Endothelial cell of umbilical vein (primary cell): ENCODE data around the gene WNT6. TPM values are rescaled to one million over a fixed set of nuclear protein-coding genes. Genes with fewer than 3 reads are reported as not detected.

Source experiments
- BruUV-seq: library from RNA; stranded (reverse); fragments of 400-500 nt; replicated peaks from 2 replicates; lab custom pipeline; 2021; lab: Mats Ljungman, UMichigan
- CTCF ChIA-PET: fragments of 300-600, 350-600 bp; sonication (Branson Sonifier 250); formaldehyde crosslinking; loops from one replicate; lab custom pipeline; 2021; ENCODE audit warnings: antibody characterized with exemption, inconsistent platforms; lab: Charles Lee
- POLR2A ChIA-PET: fragments of 300-600, 350-600 bp; sonication (Branson Sonifier 250); formaldehyde crosslinking; loops from one replicate; lab custom pipeline; 2021; ENCODE audit warnings: antibody characterized with exemption, inconsistent platforms; lab: Charles Lee
- DNase-seq: peaks from one replicate; pipeline ENCODE4 v3.0.0-alpha.2; 2011; ENCODE audit warnings: low read depth, low spot score
- FAIRE-seq: peaks from 2 replicates; lab custom pipeline; 2011; peaks lifted over from hg19 to GRCh38; lab: Jason Lieb, UNC
- H2AFZ ChIP-seq: 2 replicates; pipeline ENCODE4 v1.6.0; 2012; ENCODE audit warnings: low read depth, low read length, control low read depth, inconsistent platforms
- H3K27ac ChIP-seq: 2 replicates; pipeline ENCODE4 v1.5.1; 2011; ENCODE audit warnings: low read depth, mild to moderate bottlenecking, control low read depth, low read length, moderate library complexity; ENCODE audit not compliant: insufficient read depth
- H3K27me3 ChIP-seq, 2 experiments: 2 replicates each; pipeline versions ENCODE4 v1.6.0 to v1.6.1; 2011; ENCODE audit warnings: low read length in 2 of 2, mixed read lengths in 1 of 2; ENCODE audit not compliant: control insufficient read depth in 2 of 2, insufficient read depth in 2 of 2
- H3K36me3 ChIP-seq, 2 experiments: 2 replicates in 1 of 2; 3 replicates in 1 of 2; pipeline ENCODE4 v1.5.1; 2011; ENCODE audit warnings: low read length in 2 of 2, mild to moderate bottlenecking in 1 of 2, moderate library complexity in 1 of 2; ENCODE audit not compliant: control insufficient read depth in 2 of 2, insufficient read depth in 2 of 2; ENCODE audit errors: extremely low read depth in 1 of 2
- H3K4me1 ChIP-seq: 3 replicates; pipeline ENCODE4 v1.5.1; 2011; ENCODE audit warnings: mild to moderate bottlenecking, low read length; ENCODE audit not compliant: control insufficient read depth, insufficient read depth; ENCODE audit errors: extremely low read depth
- H3K4me2 ChIP-seq: 2 replicates; pipeline ENCODE4 v1.6.1; 2011; ENCODE audit warnings: low read length, control low read depth, mixed read lengths; ENCODE audit not compliant: insufficient read depth
- H3K4me3 ChIP-seq, 3 experiments: fragments of 200-600 bp in 1 of 3; sonication (generic), shearing (Covaris generic) in 1 of 3; replicated peaks in 1 of 3; 2 replicates each; pipeline ENCODE4 v1.5.1; 2011 to 2016; ENCODE audit warnings: control low read depth in 3 of 3, low read length in 3 of 3, mild to moderate bottlenecking in 2 of 3, inconsistent platforms in 1 of 3, low read depth in 1 of 3, moderate library complexity in 1 of 3; ENCODE audit not compliant: insufficient read depth in 1 of 3
- H3K79me2 ChIP-seq: 2 replicates; pipeline ENCODE4 v1.6.0; 2012; ENCODE audit warnings: low read length, inconsistent platforms; ENCODE audit not compliant: control insufficient read depth, insufficient read depth
- H3K9ac ChIP-seq: replicated peaks from 2 replicates; pipeline ENCODE3; 2011; ENCODE audit warnings: low read length, control low read depth; ENCODE audit not compliant: insufficient read depth; ENCODE audit errors: extremely low read depth
- H3K9me1 ChIP-seq: replicated peaks from 3 replicates; pipeline ENCODE4 v1.6.0; 2011; ENCODE audit warnings: mild to moderate bottlenecking, low read length; ENCODE audit not compliant: control insufficient read depth, insufficient read depth; ENCODE audit errors: extremely low read depth
- H3K9me3 ChIP-seq: replicated peaks from 2 replicates; pipeline ENCODE4 v1.5.1; 2012; ENCODE audit warnings: low read length, inconsistent platforms; ENCODE audit not compliant: control insufficient read depth, insufficient read depth
- H4K20me1 ChIP-seq: replicated peaks from 2 replicates; pipeline ENCODE3; 2011; ENCODE audit warnings: mild to moderate bottlenecking, low read length; ENCODE audit not compliant: control insufficient read depth, insufficient read depth; ENCODE audit errors: extremely low read depth
- EZH2 ChIP-seq: IDR thresholded peaks from 2 replicates; pipeline ENCODE4 v1.6.1; 2012; ENCODE audit warnings: borderline replicate concordance, low read depth, mild to moderate bottlenecking, moderate library complexity, low read length, inconsistent platforms; ENCODE audit not compliant: severe bottlenecking
- FOS ChIP-seq: IDR thresholded peaks from 2 replicates; pipeline ENCODE4 v1.6.1; 2011; ENCODE audit warnings: mild to moderate bottlenecking, low read length, moderate library complexity, borderline replicate concordance; ENCODE audit not compliant: insufficient read depth
- GATA2 ChIP-seq: IDR thresholded peaks from 2 replicates; pipeline ENCODE4 v1.7.0; 2011; ENCODE audit warnings: low read depth, mild to moderate bottlenecking, moderate library complexity, mixed read lengths, low read length; ENCODE audit not compliant: insufficient read length, insufficient read depth
- JUN ChIP-seq: IDR thresholded peaks from 2 replicates; pipeline ENCODE4 v1.6.1; 2011; ENCODE audit warnings: borderline replicate concordance, low read depth; ENCODE audit not compliant: insufficient read length, insufficient read depth
- MYC ChIP-seq: IDR thresholded peaks from one replicate; pipeline ENCODE4 v1.6.1; 2011; ENCODE audit warnings: mild to moderate bottlenecking, low read depth, low read length
- POLR2A ChIP-seq: IDR thresholded peaks from 2 replicates; pipeline ENCODE4 v1.6.1; 2012; ENCODE audit warnings: low read depth, mild to moderate bottlenecking, control low read depth, low read length
- POLR2AphosphoS5 ChIP-seq: IDR thresholded peaks from 2 replicates; pipeline ENCODE4 v1.6.1; 2012; ENCODE audit warnings: low read depth, mild to moderate bottlenecking, control low read depth, low read length, moderate library complexity; ENCODE audit not compliant: insufficient read depth
- dilution Hi-C: fragments of 300-500 bp; cut with MboI; formaldehyde crosslinking; loops from one replicate; pipeline ENCODE4 v1.15.0; 2019; ENCODE audit warnings: low sequenced_read_pairs; ENCODE audit not compliant: extremely low pct_ligation_motif_present
- intact Hi-C: fragments of 100-400 bp; cut with micrococcal nuclease; formaldehyde crosslinking; loops from one replicate; pipeline ENCODE4 v1.10.0; 2022
- polyA plus RNA-seq, 4 experiments: library from polyadenylated mRNA; depleted of rRNA in 3 of 4; stranded (reverse) in 3 of 4; unstranded in 1 of 4; fragments of >200 nt; gene quantifications; 2 replicates each; pipeline versions ENCODE4 v1.2.1 to v1.2.3, GENCODE V29; 2011 to 2012; ENCODE audit warnings: missing spikeins in 1 of 4
- total RNA-seq: library from RNA; stranded (reverse); gene quantifications from 2 replicates; pipeline ENCODE4 v1.2.3, GENCODE V29; 2021
- TF ChIP-seq, protein P1 (sequence below): IDR thresholded peaks from 2 replicates; pipeline ENCODE4 v1.6.1; 2011; ENCODE audit not compliant: insufficient read depth, insufficient read length
- TF ChIP-seq, protein P2 (sequence below), 2 donors: IDR thresholded peaks; 1 replicate in 1 of 2; 2 replicates in 1 of 2; pipeline ENCODE4 v1.5.1; 2011; ENCODE audit warnings: low read length in 2 of 2, mild to moderate bottlenecking in 2 of 2, moderate library complexity in 2 of 2, control low read depth in 1 of 2, inconsistent platforms in 1 of 2, low read depth in 1 of 2; ENCODE audit not compliant: insufficient read depth in 1 of 2; ENCODE audit errors: extremely low read depth in 1 of 2

WNT6 gene
- total and polyA plus RNA-seq, 2 donors (not counting 3 experiments of a cell fraction or from before 2014, with no cell fraction given): not detected

DNA sequence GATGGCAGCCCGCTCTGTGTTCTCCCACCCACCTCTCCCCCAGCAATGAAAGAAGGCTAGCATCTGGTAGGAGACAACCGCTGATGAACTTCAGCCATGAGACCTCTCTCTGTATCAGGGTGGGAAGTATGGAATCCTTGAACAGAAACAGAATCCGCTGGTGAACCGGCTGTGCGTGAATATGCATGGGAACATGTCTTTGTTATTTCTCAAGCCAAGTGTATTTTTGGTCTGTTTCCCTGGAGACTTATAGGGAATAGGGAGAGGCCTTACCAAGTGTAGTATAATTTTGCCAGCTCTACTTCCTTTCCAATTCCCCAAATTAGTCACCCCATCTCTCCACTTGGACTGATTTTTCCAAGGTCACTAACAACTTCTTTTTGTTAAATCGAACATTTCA is 51.1 kb downstream of the WNT6 start:
- Histone ChIP-seq H3K27me3 (peaks cover 15 to 17% of the 10 kb centered on the region in 2 experiments), H3K4me3 (no peak overlapping the region), H3K36me3 (no peaks in the 10 kb centered on the region), H3K27ac (no peak overlapping the region), H3K9ac (no peak overlapping the region), H3K9me1 (no peaks in the 10 kb centered on the region), H3K79me2 (no peaks in the 10 kb centered on the region), H3K4me2 (no peak overlapping the region), H4K20me1 (no peaks in the 10 kb centered on the region), H3K9me3 (no peaks in the 10 kb centered on the region), H3K4me1 (peaks cover 4% of the 10 kb centered on the region), H2AFZ (no peak overlapping the region)
- intact Hi-C loops (no loop called here), dilution Hi-C loops (no loop called here)
- ChIA-PET POLR2A (no interaction called here), CTCF (interaction anchor here (1.2 to 2.8 kb wide), 3 partner anchors 8 to 34 kb away, joined by 3 to 14 read pairs (median 10); no protein-coding TSS in a partner anchor)
- no peak for TF ChIP-seq GATA2
- TF ChIP-seq, protein P1, sequence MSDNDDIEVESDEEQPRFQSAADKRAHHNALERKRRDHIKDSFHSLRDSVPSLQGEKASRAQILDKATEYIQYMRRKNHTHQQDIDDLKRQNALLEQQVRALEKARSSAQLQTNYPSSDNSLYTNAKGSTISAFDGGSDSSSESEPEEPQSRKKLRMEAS: no peak
- no peak for TF ChIP-seq POLR2AphosphoS5
- no peak for TF ChIP-seq FOS
- no peak for TF ChIP-seq JUN
- TF ChIP-seq EZH2: no peak
- TF ChIP-seq, protein P2, sequence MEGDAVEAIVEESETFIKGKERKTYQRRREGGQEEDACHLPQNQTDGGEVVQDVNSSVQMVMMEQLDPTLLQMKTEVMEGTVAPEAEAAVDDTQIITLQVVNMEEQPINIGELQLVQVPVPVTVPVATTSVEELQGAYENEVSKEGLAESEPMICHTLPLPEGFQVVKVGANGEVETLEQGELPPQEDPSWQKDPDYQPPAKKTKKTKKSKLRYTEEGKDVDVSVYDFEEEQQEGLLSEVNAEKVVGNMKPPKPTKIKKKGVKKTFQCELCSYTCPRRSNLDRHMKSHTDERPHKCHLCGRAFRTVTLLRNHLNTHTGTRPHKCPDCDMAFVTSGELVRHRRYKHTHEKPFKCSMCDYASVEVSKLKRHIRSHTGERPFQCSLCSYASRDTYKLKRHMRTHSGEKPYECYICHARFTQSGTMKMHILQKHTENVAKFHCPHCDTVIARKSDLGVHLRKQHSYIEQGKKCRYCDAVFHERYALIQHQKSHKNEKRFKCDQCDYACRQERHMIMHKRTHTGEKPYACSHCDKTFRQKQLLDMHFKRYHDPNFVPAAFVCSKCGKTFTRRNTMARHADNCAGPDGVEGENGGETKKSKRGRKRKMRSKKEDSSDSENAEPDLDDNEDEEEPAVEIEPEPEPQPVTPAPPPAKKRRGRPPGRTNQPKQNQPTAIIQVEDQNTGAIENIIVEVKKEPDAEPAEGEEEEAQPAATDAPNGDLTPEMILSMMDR (IDR thresholded peaks at IDR 0.05; ENCODE audit: extremely low read depth in 1 of 2, insufficient read depth in 1 of 2, low read depth in 1 of 2, low read length in 2 of 2): no peak
- TF ChIP-seq MYC: no peak
- no peak for TF ChIP-seq POLR2A
- BruUV-seq: no TSS peak
- no peak for FAIRE-seq
- DNase-seq: no peak
